Ishikawa (cell line): Measurements from ENCODE around the gene ABCB8.

Experiments used
- CEBPB ChIP-seq: IDR thresholded peaks from 2 replicates; pipeline ENCODE4 v1.6.1; 2012
- EGR1 ChIP-seq: IDR thresholded peaks from 2 replicates; pipeline ENCODE4 v1.6.1; 2012
- EP300 ChIP-seq: IDR thresholded peaks from 2 replicates; pipeline ENCODE4 v1.6.1; 2012; ENCODE audit warnings: borderline replicate concordance
- FOXM1 ChIP-seq: IDR thresholded peaks from 2 replicates; pipeline ENCODE4 v1.6.1; 2012; ENCODE audit warnings: low read depth, borderline replicate concordance
- MAX ChIP-seq: IDR thresholded peaks from 2 replicates; pipeline ENCODE4 v1.6.1; 2012
- REST ChIP-seq: IDR thresholded peaks from 2 replicates; pipeline ENCODE4 v1.6.1; 2012; ENCODE audit warnings: low read depth, mild to moderate bottlenecking
- TAF1 ChIP-seq: IDR thresholded peaks from 2 replicates; pipeline ENCODE4 v1.6.1; 2012; ENCODE audit warnings: low read depth, mild to moderate bottlenecking
- TCF12 ChIP-seq: IDR thresholded peaks from 2 replicates; pipeline ENCODE4 v1.6.1; 2012; ENCODE audit warnings: low read depth
- TEAD4 ChIP-seq: IDR thresholded peaks from 2 replicates; pipeline ENCODE4 v1.6.1; 2012
- USF1 ChIP-seq: IDR thresholded peaks from 2 replicates; pipeline ENCODE4 v1.6.1; 2012

- TF ChIP-seq EGR1 (no peak), TEAD4 (no peak), EP300 (no peak), REST (no peak), TAF1 (no peak), MAX (no peak), CEBPB (no peak), FOXM1 (no peak), USF1 (no peak), TCF12 (no peak)
Measured at GRCh38 chr7:151045967-151046366, 17.7 kb downstream of the ABCB8 start.
